ENCODE results near the gene TLCD5. TPM values are rescaled to one million over a fixed set of nuclear protein-coding genes. Genes with fewer than 3 reads are reported as not detected.
A peak's percentile ranks its signal among the peaks of the same experiment; 100 is the strongest.

Gene TLCD5
- total RNA-seq, 1 experiment from 2014 or later: 6.0 TPM

DNA sequence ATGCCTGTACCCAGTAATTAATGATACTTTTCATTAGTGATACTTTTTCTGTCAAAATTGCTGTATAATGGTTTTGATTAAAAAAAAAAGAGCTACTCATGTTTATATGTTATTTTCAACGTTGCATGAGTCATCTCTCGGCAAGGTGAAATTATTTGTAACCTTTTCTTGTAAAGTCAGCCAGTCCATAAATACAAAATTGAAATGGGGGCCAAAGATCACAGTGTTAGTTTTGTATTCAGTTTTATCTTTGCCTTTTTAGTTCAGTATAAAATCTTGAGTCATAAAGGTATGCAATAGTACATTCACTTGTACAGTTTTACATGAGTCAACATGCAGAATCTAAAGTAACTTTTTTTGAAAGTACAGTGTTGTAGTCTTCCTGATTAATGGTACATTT is 15.4 kb downstream of the TLCD5 start:
- Histone ChIP-seq H3K4me3 (peak overlapping the region; percentile 90; the same call in 1 of the 2 replicates), H3K9me3 (ENCODE audit: insufficient read depth, low read depth) (0 out of 2 replicates have a peak, but pooled peaks cover 7% of the 10 kb centered on the region), H3K27ac (peak overlapping the region; percentile 52), H3K4me1 (replicated peaks; ENCODE audit: insufficient read depth) (peaks cover 60% of the 10 kb centered on the region), H3K9me2 (ENCODE audit: insufficient read depth) (no peaks in the 10 kb centered on the region), H3K79me2 (ENCODE audit: low read depth) (peaks cover 90% of the 10 kb centered on the region), H3K27me3 (ENCODE audit: insufficient read depth, low read depth) (no peaks in the 10 kb centered on the region), H3K36me3 (ENCODE audit: low read depth) (no peaks in the 10 kb centered on the region), H3F3A (ENCODE audit: insufficient read depth, low read depth) (peaks cover 33% of the 10 kb centered on the region), H3K4me2 (peak overlapping the region; percentile 95), H4K20me1 (ENCODE audit: insufficient read depth) (peaks cover 15% of the 10 kb centered on the region; the same call in 1 of the 2 replicates), H2AFZ (no peak overlapping the region)
- intact Hi-C loops (cut with micrococcal nuclease; ENCODE audit: unreplicated experiment): no loop called here
- ChIA-PET POLR2A (ENCODE audit: unreplicated experiment) (interaction anchor here (0.6 kb wide), 1 partner anchor 91 kb away, joined by 4 read pairs; no protein-coding TSS in a partner anchor), CTCF (interaction anchor here (0.7 kb wide), 1 partner anchor 37 kb away, joined by 3 read pairs; no protein-coding TSS in a partner anchor)
- no peak for TF ChIP-seq EZH2 (IDR thresholded peaks at IDR 0.05; ENCODE audit: low read depth)
- TF ChIP-seq, protein P1, sequence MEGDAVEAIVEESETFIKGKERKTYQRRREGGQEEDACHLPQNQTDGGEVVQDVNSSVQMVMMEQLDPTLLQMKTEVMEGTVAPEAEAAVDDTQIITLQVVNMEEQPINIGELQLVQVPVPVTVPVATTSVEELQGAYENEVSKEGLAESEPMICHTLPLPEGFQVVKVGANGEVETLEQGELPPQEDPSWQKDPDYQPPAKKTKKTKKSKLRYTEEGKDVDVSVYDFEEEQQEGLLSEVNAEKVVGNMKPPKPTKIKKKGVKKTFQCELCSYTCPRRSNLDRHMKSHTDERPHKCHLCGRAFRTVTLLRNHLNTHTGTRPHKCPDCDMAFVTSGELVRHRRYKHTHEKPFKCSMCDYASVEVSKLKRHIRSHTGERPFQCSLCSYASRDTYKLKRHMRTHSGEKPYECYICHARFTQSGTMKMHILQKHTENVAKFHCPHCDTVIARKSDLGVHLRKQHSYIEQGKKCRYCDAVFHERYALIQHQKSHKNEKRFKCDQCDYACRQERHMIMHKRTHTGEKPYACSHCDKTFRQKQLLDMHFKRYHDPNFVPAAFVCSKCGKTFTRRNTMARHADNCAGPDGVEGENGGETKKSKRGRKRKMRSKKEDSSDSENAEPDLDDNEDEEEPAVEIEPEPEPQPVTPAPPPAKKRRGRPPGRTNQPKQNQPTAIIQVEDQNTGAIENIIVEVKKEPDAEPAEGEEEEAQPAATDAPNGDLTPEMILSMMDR (conservative IDR thresholded peaks at IDR 0.05): no peak
- peak in 1 of 2 experiments; percentile 62 for DNase-seq
- no TSS peak for BruUV-seq (replicated peaks)

DNA sequence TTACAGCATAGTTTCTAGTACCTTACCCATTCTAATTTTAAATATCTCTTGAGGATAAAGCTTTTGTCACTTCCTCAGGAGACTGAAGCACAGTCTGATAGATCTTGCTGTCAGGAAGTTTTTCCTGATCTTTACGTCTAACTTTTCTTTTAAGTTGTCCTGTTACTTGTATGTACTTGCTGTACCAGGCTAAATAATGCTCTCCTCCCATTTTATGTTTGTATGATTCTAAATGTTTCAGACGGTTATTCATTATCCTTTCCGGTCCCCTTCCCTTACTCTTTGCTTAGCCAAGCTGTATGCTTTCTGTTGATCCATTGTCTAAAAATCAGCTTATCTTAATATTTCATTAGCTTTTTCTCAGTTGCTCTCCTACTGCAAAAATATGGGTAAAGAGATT is 17.1 kb downstream of the TLCD5 start:
- peaks cover 23% of the 10 kb centered on the region for H3F3A ChIP-seq (ENCODE audit: insufficient read depth, low read depth)
- H3K36me3 ChIP-seq (ENCODE audit: low read depth): no peaks in the 10 kb centered on the region
- H3K4me3 ChIP-seq: no peak overlapping the region
- BruUV-seq (replicated peaks): no TSS peak
- peaks cover 100% of the 10 kb centered on the region for H3K79me2 ChIP-seq (ENCODE audit: low read depth)
- peaks cover 24% of the 10 kb centered on the region for H4K20me1 ChIP-seq (ENCODE audit: insufficient read depth)
- peaks cover 60% of the 10 kb centered on the region for H3K4me1 ChIP-seq (replicated peaks; ENCODE audit: insufficient read depth)
- intact Hi-C loops (cut with micrococcal nuclease; ENCODE audit: unreplicated experiment): no loop called here
- ChIA-PET POLR2A (ENCODE audit: unreplicated experiment) (no interaction called here), CTCF (interaction anchor here (0.7 kb wide), 1 partner anchor 656 kb away, joined by 3 read pairs; no protein-coding TSS in a partner anchor)
- no peak overlapping the region for H3K4me2 ChIP-seq
- no peaks in the 10 kb centered on the region for H3K9me2 ChIP-seq (ENCODE audit: insufficient read depth)
- H2AFZ ChIP-seq: no peak overlapping the region
- DNase-seq: no peak
- H3K9me3 ChIP-seq (ENCODE audit: insufficient read depth, low read depth): 0 out of 2 replicates have a peak, but pooled peaks cover 7% of the 10 kb centered on the region
- H3K27me3 ChIP-seq (ENCODE audit: insufficient read depth, low read depth): no peaks in the 10 kb centered on the region
- H3K27ac ChIP-seq: no peak overlapping the region
- TF ChIP-seq, protein P1 (conservative IDR thresholded peaks at IDR 0.05): no peak
- no peak for TF ChIP-seq EZH2 (IDR thresholded peaks at IDR 0.05; ENCODE audit: low read depth)

DNA sequence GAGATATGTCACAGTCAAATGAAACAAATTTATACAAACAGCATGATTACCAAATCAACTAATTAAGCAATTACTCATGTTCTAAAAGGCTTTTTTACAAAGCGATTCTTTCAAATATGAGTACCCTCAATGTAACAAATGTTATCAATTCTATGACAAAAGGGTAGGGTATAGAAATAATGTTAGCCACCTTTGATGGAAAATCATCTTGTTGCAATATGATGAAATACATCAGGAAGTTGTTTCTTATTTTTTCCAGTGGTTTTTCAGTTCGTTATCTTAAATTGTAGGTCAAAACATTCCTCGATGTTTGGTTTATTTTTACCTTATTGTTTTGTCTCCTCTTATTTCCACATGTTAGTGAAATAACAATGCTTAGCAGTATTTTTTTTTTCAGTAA is 17.6 kb downstream of the TLCD5 start:
- 0 out of 2 replicates have a peak, but pooled peaks cover 7% of the 10 kb centered on the region for H3K9me3 ChIP-seq (ENCODE audit: insufficient read depth, low read depth)
- H3K27me3 ChIP-seq (ENCODE audit: insufficient read depth, low read depth): no peaks in the 10 kb centered on the region
- H3F3A ChIP-seq (ENCODE audit: insufficient read depth, low read depth): peaks cover 22% of the 10 kb centered on the region
- ChIA-PET CTCF (no interaction called here), POLR2A (ENCODE audit: unreplicated experiment) (no interaction called here)
- H2AFZ ChIP-seq: no peak overlapping the region
- peaks cover 100% of the 10 kb centered on the region for H3K79me2 ChIP-seq (ENCODE audit: low read depth)
- H3K4me2 ChIP-seq: peak overlapping the region; percentile 47; the same call in 1 of the 2 replicates
- H3K36me3 ChIP-seq (ENCODE audit: low read depth): no peaks in the 10 kb centered on the region
- no peak for DNase-seq
- no peak overlapping the region for H3K4me3 ChIP-seq
- peaks cover 22% of the 10 kb centered on the region for H4K20me1 ChIP-seq (ENCODE audit: insufficient read depth)
- no peaks in the 10 kb centered on the region for H3K9me2 ChIP-seq (ENCODE audit: insufficient read depth)
- peaks cover 63% of the 10 kb centered on the region for H3K4me1 ChIP-seq (replicated peaks; ENCODE audit: insufficient read depth)
- intact Hi-C loops (cut with micrococcal nuclease; ENCODE audit: unreplicated experiment): no loop called here
- H3K27ac ChIP-seq: no peak overlapping the region
- TF ChIP-seq EZH2 (IDR thresholded peaks at IDR 0.05; ENCODE audit: low read depth): no peak
- TF ChIP-seq, protein P1 (conservative IDR thresholded peaks at IDR 0.05): no peak
- BruUV-seq (replicated peaks): no TSS peak
